ENCODE measurements around the gene SORCS2.

- no peak for TF ChIP-seq CTCF (IDR thresholded peaks at IDR 0.05)
- TF ChIP-seq POLR2A (IDR thresholded peaks at IDR 0.05): no peak
Observed at GRCh38 chr4:7410446-7410845, 218.1 kb downstream of the SORCS2 start.

Data from esophagus squamous epithelium (tissue), 4 donors.